ENCODE results near the gene RBM24.
A peak's percentile ranks its signal among the peaks of the same experiment; 100 is the strongest.

The RBM24 gene

GRCh38 chr6:17281100-17281496 lies at the start of gene RBM24:
Gene RBM24 (plus strand): TSS chr6:17281361. CDS start chr6:17281582, 221 bp downstream.
- peak; percentile 89 for DNase-seq (ENCODE audit: low read depth)

- DNase-seq (ENCODE audit: low read depth) = peak; percentile 79
These were observed 47.6 kb upstream of the RBM24 start for GRCh38 chr6:17233531-17233930.

GRCh38 chr6:17237246-17237645 lies 43.9 kb upstream of the RBM24 start:
- no peak for DNase-seq (ENCODE audit: low read depth)

GRCh38 chr6:17239260-17239659 lies 41.9 kb upstream of the RBM24 start:
- no peak for DNase-seq (ENCODE audit: low read depth)

GRCh38 chr6:17240803-17241500 lies 40.2 kb upstream of the RBM24 start:
- DNase-seq (ENCODE audit: low read depth) = no peak

- DNase-seq (ENCODE audit: low read depth) = no peak
These were observed 39.1 kb upstream of the RBM24 start for GRCh38 chr6:17242087-17242486.

- no peak for DNase-seq (ENCODE audit: low read depth)
These were observed 30.9 kb upstream of the RBM24 start for GRCh38 chr6:17250237-17250636.

- DNase-seq (ENCODE audit: low read depth) = no peak
These were observed 29.2 kb upstream of the RBM24 start for GRCh38 chr6:17251953-17252352.

- DNase-seq (ENCODE audit: low read depth) = no peak
These were observed 22.4 kb upstream of the RBM24 start for GRCh38 chr6:17258749-17259148.

- no peak for DNase-seq (ENCODE audit: low read depth)
These were observed 15.6 kb upstream of the RBM24 start for GRCh38 chr6:17265570-17265969.

GRCh38 chr6:17267566-17267965 lies 13.6 kb upstream of the RBM24 start:
- peak; percentile 2 for DNase-seq (ENCODE audit: low read depth)

- DNase-seq (ENCODE audit: low read depth) = peak; percentile 21
These were observed 13.0 kb upstream of the RBM24 start for GRCh38 chr6:17268114-17268513.

- DNase-seq (ENCODE audit: low read depth) = peak; percentile 70
These were observed 11.3 kb upstream of the RBM24 start for GRCh38 chr6:17269840-17270239.

GRCh38 chr6:17271628-17272027 lies 9.5 kb upstream of the RBM24 start:
- no peak for DNase-seq (ENCODE audit: low read depth)

GRCh38 chr6:17276766-17277165 lies 4.4 kb upstream of the RBM24 start:
- peak; percentile 56 for DNase-seq (ENCODE audit: low read depth)

GRCh38 chr6:17277256-17277655 lies 3.9 kb upstream of the RBM24 start:
- peak; percentile 30 for DNase-seq (ENCODE audit: low read depth)

GRCh38 chr6:17278289-17279063 lies 2.7 kb upstream of the RBM24 start:
- peak; percentile 93 for DNase-seq (ENCODE audit: low read depth)

GRCh38 chr6:17280138-17280537 lies 1.0 kb upstream of the RBM24 start:
- peak; percentile 16 for DNase-seq (ENCODE audit: low read depth)

GRCh38 chr6:17280552-17281090 lies 540 bp upstream of the RBM24 start:
- peak; percentile 61 for DNase-seq (ENCODE audit: low read depth)

- peak; percentile 63 for DNase-seq (ENCODE audit: low read depth)
These were observed 628 bp downstream of the RBM24 start for GRCh38 chr6:17281497-17282481.

GRCh38 chr6:17283074-17283473 lies 1.9 kb downstream of the RBM24 start:
- DNase-seq (ENCODE audit: low read depth) = no peak

GRCh38 chr6:17289630-17290061 lies 8.5 kb downstream of the RBM24 start:
- DNase-seq (ENCODE audit: low read depth) = no peak
